ENCODE data around the gene ST6GAL1. TPM values are rescaled to one million over a fixed set of nuclear protein-coding genes. Genes with fewer than 3 reads are reported as not detected.

ST6GAL1 gene
- total and polyA plus RNA-seq, 2 of the 13 experiments (the other 11 are each of a cell fraction or from before 2014, with no cell fraction given) = 79.9 to 164 TPM

DNA sequence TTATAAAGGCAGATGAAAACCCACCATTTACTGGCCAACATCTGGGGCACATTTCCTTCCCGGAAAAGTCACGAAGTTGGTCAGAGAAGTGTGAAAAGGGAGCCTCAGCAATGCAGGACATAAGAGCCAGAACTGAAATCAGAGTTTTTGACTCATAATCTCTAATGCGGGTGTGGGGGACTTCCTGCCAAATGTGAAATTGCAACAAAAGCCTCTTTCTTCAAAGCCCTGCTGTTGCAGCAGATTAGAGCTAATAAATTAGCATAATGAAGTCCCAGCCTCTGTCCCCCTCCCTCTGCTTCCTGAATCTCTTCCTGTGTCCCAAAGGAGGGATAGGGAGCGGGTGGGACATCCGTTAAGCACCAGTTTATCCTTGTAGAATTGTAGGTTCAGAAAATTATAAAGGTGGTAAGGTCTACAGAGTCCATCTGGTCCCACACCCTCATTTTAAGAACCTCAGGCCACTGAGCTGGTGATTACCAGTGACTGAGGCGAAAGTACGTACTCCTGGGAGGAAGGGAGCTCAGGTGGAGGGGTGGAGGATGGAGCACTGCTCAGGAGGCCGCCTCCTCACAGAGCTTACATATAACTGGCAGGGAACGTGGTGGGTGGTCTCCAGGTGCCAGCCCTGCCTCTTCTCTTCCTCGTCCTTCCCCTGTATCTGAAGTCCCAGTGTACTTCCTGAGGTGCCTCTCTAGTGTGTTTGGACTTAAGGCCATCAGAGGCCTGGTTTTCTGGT, 35.0 kb downstream of the ST6GAL1 start (continued):
- TF ChIP-seq, protein P1, sequence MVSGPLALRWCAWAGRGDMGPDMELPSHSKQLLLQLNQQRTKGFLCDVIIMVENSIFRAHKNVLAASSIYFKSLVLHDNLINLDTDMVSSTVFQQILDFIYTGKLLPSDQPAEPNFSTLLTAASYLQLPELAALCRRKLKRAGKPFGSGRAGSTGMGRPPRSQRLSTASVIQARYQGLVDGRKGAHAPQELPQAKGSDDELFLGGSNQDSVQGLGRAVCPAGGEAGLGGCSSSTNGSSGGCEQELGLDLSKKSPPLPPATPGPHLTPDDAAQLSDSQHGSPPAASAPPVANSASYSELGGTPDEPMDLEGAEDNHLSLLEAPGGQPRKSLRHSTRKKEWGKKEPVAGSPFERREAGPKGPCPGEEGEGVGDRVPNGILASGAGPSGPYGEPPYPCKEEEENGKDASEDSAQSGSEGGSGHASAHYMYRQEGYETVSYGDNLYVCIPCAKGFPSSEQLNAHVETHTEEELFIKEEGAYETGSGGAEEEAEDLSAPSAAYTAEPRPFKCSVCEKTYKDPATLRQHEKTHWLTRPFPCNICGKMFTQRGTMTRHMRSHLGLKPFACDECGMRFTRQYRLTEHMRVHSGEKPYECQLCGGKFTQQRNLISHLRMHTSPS (CRISPR knock-in tag; IDR thresholded peaks at IDR 0.05; ENCODE audit: low read depth) = no peak
- TF ChIP-seq, protein P2, sequence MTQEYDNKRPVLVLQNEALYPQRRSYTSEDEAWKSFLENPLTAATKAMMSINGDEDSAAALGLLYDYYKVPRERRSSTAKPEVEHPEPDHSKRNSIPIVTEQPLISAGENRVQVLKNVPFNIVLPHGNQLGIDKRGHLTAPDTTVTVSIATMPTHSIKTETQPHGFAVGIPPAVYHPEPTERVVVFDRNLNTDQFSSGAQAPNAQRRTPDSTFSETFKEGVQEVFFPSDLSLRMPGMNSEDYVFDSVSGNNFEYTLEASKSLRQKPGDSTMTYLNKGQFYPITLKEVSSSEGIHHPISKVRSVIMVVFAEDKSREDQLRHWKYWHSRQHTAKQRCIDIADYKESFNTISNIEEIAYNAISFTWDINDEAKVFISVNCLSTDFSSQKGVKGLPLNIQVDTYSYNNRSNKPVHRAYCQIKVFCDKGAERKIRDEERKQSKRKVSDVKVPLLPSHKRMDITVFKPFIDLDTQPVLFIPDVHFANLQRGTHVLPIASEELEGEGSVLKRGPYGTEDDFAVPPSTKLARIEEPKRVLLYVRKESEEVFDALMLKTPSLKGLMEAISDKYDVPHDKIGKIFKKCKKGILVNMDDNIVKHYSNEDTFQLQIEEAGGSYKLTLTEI (CRISPR knock-in tag; conservative IDR thresholded peaks at IDR 0.05) = no peak

DNA sequence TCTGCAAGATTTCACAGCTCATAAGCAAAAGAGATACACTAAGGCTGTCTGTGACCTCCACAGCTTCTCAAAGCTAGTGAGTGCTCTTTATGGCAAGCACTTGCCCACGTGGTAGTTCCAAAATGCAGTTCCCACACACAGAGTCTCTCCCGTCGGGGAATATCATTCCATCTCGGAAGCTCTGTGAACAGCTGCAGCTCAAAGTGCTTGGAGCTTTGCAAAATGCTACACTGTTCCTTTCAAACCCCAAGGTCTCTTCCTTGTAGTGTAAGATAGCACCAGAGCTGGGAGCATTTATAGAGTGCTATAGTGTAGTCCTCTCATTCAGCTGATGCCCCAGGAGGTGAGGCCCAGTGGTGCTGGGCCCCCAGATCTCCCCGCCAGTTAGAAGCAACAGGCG, 36.1 kb downstream of the ST6GAL1 start:
- ChIA-PET CTCF (ENCODE audit: low intra/inter-chr PET ratio, low total read pairs) (no interaction called here), POLR2A (no interaction called here)
- Histone ChIP-seq H4K20me1 (ENCODE audit: insufficient read depth, low read length) (no peaks in the 10 kb centered on the region), H3K27me3 (ENCODE audit: control insufficient read depth in 1 of 2, insufficient read depth in 2 of 2, low read length in 2 of 2) (no peaks in the 10 kb centered on the region), H3K9me3 (ENCODE audit: low read length) (no peaks in the 10 kb centered on the region), H3K27ac (ENCODE audit: extremely low read length, insufficient read depth, low read length) (no peak overlapping the region), H2AFZ (ENCODE audit: low read length) (no peak overlapping the region), H3K9ac (ENCODE audit: insufficient read depth, low read depth, low read length) (no peak overlapping the region), H3K4me2 (ENCODE audit: low read depth, low read length) (no peak overlapping the region), H3K4me3 (replicated peaks in 1 of 3; ENCODE audit: insufficient read depth in 1 of 3, low read depth in 2 of 3, low read length in 3 of 3) (no peak overlapping the region), H3K79me2 (ENCODE audit: insufficient read depth, low read length) (no peaks in the 10 kb centered on the region), H3K36me3 (replicated peaks in 1 of 2; ENCODE audit: control insufficient read depth in 1 of 2, insufficient read depth in 2 of 2, low read length in 2 of 2) (no peaks in the 10 kb centered on the region; a peak in 1 of 5 replicates), H3K4me1 (ENCODE audit: insufficient read depth, low read length) (peaks cover 2% of the 10 kb centered on the region; the same call in 1 of the 2 replicates)
- TF ChIP-seq POGZ (CRISPR knock-in tag; IDR thresholded peaks at IDR 0.05) (no peak), PRMT3 (CRISPR knock-in tag; IDR thresholded peaks at IDR 0.05; ENCODE audit: borderline replicate concordance, low read depth) (no peak), ZNF333 (CRISPR knock-in tag; IDR thresholded peaks at IDR 0.05; ENCODE audit: borderline replicate concordance) (no peak), SALL1 (CRISPR knock-in tag; IDR thresholded peaks at IDR 0.05) (no peak), GLI4 (CRISPR knock-in tag; IDR thresholded peaks at IDR 0.05; ENCODE audit: borderline replicate concordance) (no peak), ZNF326 (CRISPR knock-in tag; IDR thresholded peaks at IDR 0.05; ENCODE audit: borderline replicate concordance) (no peak), HNF4G (IDR thresholded peaks at IDR 0.05; ENCODE audit: borderline replicate concordance, low read depth, low read length) (no peak), HNF4G (CRISPR knock-in tag; IDR thresholded peaks at IDR 0.05; ENCODE audit: borderline replicate concordance, low read depth) (no peak), ZFY (CRISPR knock-in tag; IDR thresholded peaks at IDR 0.05) (no peak), ZSCAN20 (CRISPR knock-in tag; IDR thresholded peaks at IDR 0.05; ENCODE audit: borderline replicate concordance) (no peak), SRSF1 (optimal IDR thresholded peaks at IDR 0.05; ENCODE audit: low read depth, low read length) (no peak), NCOA2 (CRISPR knock-in tag; IDR thresholded peaks at IDR 0.05) (no peak), JUNB (CRISPR knock-in tag; IDR thresholded peaks at IDR 0.05; ENCODE audit: borderline replicate concordance) (no peak), SIN3B (IDR thresholded peaks at IDR 0.05; ENCODE audit: low read length) (no peak), ZNF33A (CRISPR knock-in tag; IDR thresholded peaks at IDR 0.05; ENCODE audit: borderline replicate concordance) (no peak)
- TF ChIP-seq, protein P3, sequence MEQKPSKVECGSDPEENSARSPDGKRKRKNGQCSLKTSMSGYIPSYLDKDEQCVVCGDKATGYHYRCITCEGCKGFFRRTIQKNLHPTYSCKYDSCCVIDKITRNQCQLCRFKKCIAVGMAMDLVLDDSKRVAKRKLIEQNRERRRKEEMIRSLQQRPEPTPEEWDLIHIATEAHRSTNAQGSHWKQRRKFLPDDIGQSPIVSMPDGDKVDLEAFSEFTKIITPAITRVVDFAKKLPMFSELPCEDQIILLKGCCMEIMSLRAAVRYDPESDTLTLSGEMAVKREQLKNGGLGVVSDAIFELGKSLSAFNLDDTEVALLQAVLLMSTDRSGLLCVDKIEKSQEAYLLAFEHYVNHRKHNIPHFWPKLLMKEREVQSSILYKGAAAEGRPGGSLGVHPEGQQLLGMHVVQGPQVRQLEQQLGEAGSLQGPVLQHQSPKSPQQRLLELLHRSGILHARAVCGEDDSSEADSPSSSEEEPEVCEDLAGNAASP (CRISPR knock-in tag; IDR thresholded peaks at IDR 0.05; ENCODE audit: borderline replicate concordance) = no peak
- DNase-seq (ENCODE audit: low spot score) = no peak
- intact Hi-C loops (cut with micrococcal nuclease; ENCODE audit: unreplicated experiment) (no loop called here), in situ Hi-C loops (cut with HindIII; ENCODE audit: extremely low pct_ligation_motif_present, low pct_unique_long_range_greater_than_20kb) (no loop called here)
- ATAC-seq = no peak
- 84% methylated on average over 6 of the region's 6 CpGs for WGBS (ENCODE audit: low lambda C conversion rate)
- FAIRE-seq = no peak
- BruUV-seq (replicated peaks) = no TSS peak

All from HepG2 (cell line).